Gastroesophageal sphincter (tissue), 3 donors: Measurements from ENCODE around the gene BOLA3.

ENCODE experiments used
- EP300 ChIP-seq: sonication (generic); formaldehyde crosslinking; IDR thresholded peaks from one replicate; pipeline ENCODE4 v1.6.1; 2017; ENCODE audit warnings: antibody characterized with exemption, mild to moderate bottlenecking
- POLR2A ChIP-seq, 2 donors: fragments of 450-650 bp; IDR thresholded peaks; one replicate each; pipeline ENCODE4 v1.6.1; 2017; ENCODE audit warnings: antibody characterized with exemption in 2 of 2, mild to moderate bottlenecking in 2 of 2, moderate library complexity in 1 of 2
- POLR2AphosphoS5 ChIP-seq: sonication (generic); formaldehyde crosslinking; IDR thresholded peaks from one replicate; pipeline ENCODE4 v1.6.1; 2017; ENCODE audit warnings: antibody characterized with exemption
- TF ChIP-seq, protein P1 (sequence below), 4 experiments: fragments of 200-600 bp in 2 of 4; fragments of 450-650 bp in 2 of 4; sonication (generic) in 1 of 4; IDR thresholded peaks; one replicate each; pipeline ENCODE4 v1.5.1; 2017 to 2019; ENCODE audit warnings: antibody characterized with exemption in 4 of 4, mild to moderate bottlenecking in 2 of 4, moderate library complexity in 2 of 4

DNA sequence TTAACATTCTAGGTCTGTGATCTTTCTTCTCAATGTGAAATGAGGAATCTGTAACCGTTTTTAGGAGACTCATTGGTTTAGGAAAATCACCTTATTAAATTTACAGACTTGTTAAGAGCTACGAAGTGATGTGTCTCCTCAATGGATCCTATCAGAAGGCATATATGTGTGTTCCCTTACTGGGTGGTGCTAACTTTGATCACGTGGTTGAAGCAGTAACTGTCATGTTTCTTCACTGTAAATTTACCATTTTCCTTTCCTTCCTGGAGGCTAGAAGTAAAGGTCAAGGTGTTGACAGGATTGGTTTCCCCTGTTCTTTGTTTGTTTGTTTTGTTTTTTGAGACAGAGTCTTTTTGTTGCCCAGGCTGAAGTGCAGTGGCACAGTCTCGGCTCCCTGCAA lies 49.3 kb upstream of the BOLA3 start:
- TF ChIP-seq, protein P1, sequence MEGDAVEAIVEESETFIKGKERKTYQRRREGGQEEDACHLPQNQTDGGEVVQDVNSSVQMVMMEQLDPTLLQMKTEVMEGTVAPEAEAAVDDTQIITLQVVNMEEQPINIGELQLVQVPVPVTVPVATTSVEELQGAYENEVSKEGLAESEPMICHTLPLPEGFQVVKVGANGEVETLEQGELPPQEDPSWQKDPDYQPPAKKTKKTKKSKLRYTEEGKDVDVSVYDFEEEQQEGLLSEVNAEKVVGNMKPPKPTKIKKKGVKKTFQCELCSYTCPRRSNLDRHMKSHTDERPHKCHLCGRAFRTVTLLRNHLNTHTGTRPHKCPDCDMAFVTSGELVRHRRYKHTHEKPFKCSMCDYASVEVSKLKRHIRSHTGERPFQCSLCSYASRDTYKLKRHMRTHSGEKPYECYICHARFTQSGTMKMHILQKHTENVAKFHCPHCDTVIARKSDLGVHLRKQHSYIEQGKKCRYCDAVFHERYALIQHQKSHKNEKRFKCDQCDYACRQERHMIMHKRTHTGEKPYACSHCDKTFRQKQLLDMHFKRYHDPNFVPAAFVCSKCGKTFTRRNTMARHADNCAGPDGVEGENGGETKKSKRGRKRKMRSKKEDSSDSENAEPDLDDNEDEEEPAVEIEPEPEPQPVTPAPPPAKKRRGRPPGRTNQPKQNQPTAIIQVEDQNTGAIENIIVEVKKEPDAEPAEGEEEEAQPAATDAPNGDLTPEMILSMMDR (IDR thresholded peaks at IDR 0.05) = no peak
- TF ChIP-seq EP300 = no peak
- no peak for TF ChIP-seq POLR2A (IDR thresholded peaks at IDR 0.05)
- TF ChIP-seq POLR2AphosphoS5 = no peak
